Choroid plexus epithelial cell (primary cell): Measurements from ENCODE around the gene KICS2.
"Not testable (repeated sequence)": the region's sequence is repeated elsewhere in the genome, so short reads cannot be mapped to it uniquely, and the experiment has no call there.

Experiments used
- DNase-seq: peaks from one replicate; pipeline ENCODE4 v3.0.0-alpha.2; 2010; ENCODE audit warnings: low read depth
- H3K4me3 ChIP-seq: 2 replicates; pipeline ENCODE4 v1.5.1; 2011; ENCODE audit warnings: low read depth, mild to moderate bottlenecking, control low read depth, low read length, moderate library complexity
- TF ChIP-seq, protein P1 (sequence below): conservative IDR thresholded peaks from 2 replicates; pipeline ENCODE4 v1.5.1; 2011; ENCODE audit warnings: low read depth, mild to moderate bottlenecking, control low read depth, inconsistent platforms, low read length, moderate library complexity

KICS2 gene

DNA sequence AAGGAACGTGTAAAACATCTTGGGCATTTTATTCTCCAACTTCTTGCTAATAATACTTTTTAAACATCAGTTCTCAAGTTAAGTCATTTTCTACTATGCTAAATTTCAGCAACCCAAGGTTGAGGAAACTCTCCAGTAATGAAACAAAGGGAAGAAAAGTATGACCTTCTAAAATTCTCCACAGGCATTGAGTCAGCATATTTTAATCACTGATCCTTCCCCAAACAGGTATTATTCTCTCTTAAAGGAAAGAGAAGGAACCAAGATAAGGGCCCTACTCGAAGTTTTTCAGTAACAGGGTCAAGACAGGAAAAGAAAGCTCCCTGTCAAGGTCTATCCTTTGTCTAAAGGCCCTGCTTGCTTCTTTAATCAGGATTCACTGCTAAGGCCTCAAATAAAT is 3.0 kb downstream of the KICS2 start:
- TF ChIP-seq, protein P1, sequence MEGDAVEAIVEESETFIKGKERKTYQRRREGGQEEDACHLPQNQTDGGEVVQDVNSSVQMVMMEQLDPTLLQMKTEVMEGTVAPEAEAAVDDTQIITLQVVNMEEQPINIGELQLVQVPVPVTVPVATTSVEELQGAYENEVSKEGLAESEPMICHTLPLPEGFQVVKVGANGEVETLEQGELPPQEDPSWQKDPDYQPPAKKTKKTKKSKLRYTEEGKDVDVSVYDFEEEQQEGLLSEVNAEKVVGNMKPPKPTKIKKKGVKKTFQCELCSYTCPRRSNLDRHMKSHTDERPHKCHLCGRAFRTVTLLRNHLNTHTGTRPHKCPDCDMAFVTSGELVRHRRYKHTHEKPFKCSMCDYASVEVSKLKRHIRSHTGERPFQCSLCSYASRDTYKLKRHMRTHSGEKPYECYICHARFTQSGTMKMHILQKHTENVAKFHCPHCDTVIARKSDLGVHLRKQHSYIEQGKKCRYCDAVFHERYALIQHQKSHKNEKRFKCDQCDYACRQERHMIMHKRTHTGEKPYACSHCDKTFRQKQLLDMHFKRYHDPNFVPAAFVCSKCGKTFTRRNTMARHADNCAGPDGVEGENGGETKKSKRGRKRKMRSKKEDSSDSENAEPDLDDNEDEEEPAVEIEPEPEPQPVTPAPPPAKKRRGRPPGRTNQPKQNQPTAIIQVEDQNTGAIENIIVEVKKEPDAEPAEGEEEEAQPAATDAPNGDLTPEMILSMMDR = no peak
- DNase-seq = no peak
- H3K4me3 ChIP-seq = no peak overlapping the region

DNA sequence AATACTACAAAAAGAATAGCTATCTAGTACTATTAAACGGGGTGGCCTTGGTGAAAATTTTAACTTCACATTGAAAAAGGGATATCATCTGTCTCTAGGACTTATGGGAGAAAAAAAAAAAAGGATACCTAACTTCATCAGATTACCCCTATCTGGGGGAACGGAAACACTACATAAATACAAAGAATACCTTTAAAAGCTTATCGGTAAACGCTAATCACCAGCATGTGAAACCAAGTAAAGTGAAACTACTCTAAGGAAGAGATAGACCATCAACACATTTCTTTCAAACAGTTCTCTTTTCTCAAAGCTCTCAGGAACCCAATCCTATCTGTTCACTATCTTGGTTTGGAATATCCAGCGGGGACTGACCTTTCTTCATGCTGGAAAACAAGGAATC is 3.5 kb downstream of the KICS2 start:
- TF ChIP-seq, protein P1 = no peak
- DNase-seq = no peak
- no peak overlapping the region for H3K4me3 ChIP-seq

DNA sequence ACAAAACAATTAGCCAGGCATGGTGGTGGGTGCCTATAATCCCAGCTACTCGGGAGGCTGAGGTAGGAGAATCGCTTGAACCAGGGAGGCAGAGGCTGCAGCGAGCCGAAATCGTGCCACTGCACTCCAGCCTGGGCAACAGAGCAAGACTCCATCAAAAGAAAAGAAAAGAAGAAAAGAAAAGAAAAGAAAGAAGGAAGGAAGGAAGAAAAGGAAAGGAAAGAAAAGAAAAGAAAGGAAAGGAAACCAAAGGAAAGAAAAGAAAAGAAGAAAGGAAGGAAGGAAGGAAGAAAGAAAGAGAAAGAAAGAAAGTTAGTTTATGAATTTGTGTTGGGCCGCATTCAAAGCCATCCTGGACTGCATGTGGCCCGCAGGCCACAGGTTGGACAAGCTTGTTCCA is 4.5 kb downstream of the KICS2 start:
- DNase-seq, H3K4me3 ChIP-seq: not testable (repeated sequence)

DNA sequence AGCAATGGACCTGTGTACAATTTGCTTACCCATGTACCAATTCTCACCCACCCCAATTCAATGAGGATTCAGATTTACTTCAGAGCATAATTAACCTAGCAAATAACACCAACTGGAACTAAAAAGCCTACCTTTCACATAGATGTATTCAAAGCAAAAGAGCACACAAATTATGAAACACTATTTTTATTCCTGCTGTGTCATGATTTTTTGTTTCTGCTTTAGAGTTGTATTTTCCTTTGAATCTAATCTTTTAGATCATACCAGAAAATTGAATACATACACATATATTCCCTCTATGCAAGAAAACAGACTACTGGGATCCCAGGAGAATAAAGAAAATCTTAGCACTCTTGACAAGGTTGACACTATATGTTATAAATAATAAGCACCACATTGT is 5.9 kb downstream of the KICS2 start:
- no peak overlapping the region for H3K4me3 ChIP-seq
- TF ChIP-seq, protein P1 = no peak
- no peak for DNase-seq

DNA sequence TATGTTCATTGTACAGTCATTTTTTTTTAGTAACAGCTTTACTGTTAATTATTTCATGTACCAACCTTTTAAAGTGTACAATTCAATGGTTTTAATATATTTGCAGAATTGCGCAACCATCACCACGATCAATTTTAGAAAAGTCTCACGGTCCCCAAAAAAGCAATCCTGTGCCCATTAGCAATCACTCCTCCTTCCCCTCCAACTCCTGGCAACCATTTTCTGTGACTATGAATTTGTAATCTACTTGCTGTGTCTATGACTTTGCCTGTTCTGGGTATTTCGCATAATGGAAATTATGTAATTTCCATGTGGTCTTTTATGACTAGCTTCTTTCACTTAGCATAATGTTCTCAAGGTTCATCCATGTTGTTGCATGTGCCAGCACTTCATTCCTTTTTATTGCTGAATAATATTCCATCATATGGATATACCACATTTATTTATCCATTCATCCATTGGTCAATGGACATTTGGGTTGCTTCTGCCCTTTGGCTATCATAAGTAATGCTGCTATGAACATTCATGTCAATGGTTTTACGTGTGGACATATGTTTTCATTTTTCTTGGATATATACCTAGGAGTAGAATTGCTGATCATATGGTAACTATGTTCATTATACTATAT is 9.9 kb downstream of the KICS2 start:
- no peak overlapping the region for H3K4me3 ChIP-seq
- TF ChIP-seq, protein P1 = no peak
- no peak for DNase-seq

DNA sequence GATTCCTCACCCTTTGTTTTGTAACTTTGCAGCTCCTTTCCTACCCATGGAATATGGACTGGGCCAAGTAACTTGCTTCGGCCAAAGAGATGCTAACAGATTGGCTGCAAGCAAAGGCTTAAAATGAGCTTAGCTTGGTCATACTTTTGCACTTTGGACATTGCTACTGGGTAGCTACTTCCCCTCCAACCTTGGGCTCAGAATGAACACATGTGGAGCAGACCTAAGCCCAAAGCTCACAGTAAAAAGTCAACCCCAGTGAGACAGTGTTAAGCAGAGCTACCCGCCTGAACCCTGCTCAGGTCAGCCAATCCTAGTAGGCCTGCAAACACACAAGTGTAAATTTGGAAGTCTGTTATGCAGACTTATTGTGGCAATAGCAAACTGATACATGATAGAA is 14.6 kb downstream of the KICS2 start:
- TF ChIP-seq, protein P1 = no peak
- DNase-seq = no peak
- H3K4me3 ChIP-seq = no peak overlapping the region

DNA sequence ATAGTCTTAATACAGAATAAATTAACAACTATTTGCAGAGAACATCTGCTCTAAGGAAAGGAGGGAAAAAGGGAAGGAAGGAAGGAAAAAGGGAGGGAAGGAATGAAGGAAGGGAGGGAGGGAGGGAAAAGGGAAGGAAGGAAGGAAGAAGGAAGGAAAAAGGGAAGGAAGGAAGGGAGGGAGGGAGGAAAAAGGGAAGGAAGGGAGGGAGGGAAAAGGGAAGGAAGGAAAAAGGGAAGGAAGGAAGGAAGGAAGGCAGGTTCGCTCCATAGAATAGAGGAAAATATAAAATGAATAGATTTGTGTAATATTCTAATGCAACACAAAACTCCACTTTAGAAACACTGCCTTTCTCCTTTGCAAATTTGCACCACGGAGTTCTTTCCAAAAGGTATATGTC is 16.6 kb downstream of the KICS2 start:
- no peak overlapping the region for H3K4me3 ChIP-seq
- TF ChIP-seq, protein P1 = no peak
- DNase-seq = no peak
